NCI-H2227 treated with DMSO at 0.1 percent for 48 hours (cell line): ENCODE results near the gene RBPJL.

Experiments used
- DNase-seq: peaks from one replicate; lab custom pipeline; 2025; lab: John Stamatoyannopoulos, UW

The RBPJL gene, protein sequence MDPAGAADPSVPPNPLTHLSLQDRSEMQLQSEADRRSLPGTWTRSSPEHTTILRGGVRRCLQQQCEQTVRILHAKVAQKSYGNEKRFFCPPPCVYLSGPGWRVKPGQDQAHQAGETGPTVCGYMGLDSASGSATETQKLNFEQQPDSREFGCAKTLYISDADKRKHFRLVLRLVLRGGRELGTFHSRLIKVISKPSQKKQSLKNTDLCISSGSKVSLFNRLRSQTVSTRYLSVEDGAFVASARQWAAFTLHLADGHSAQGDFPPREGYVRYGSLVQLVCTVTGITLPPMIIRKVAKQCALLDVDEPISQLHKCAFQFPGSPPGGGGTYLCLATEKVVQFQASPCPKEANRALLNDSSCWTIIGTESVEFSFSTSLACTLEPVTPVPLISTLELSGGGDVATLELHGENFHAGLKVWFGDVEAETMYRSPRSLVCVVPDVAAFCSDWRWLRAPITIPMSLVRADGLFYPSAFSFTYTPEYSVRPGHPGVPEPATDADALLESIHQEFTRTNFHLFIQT

DNA sequence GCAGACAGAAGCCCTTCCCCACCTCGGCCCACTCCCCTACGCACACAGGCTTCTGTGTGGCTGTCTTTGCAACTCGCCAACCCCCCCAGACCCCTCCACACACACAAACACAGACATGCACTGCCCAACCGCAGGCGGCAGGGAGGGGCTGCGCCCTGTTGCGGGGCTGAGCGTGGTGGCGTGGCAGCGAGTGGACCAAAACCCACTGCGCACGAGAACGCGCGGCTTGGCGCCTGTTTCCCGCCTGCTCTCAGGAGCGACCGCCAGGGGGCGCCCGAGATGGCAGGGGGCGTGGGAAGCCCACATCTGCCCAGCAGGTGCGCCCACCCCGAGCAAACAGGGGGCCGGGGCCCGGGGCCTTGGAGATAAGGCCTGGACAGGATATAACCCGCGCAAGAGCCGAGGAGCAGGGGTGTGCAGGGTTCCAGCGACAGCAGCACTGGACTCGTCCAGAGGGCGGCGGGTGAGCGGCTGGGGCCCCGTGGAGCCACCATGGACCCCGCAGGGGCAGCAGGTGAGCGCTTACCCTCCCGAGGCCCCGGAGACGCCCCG, at the start of gene RBPJL:
TSS of gene RBPJL (plus strand) at position 410 of the 552 bp plus-strand sequence. CDS start at position 493, 83 bp downstream.
- no peak for DNase-seq

DNA sequence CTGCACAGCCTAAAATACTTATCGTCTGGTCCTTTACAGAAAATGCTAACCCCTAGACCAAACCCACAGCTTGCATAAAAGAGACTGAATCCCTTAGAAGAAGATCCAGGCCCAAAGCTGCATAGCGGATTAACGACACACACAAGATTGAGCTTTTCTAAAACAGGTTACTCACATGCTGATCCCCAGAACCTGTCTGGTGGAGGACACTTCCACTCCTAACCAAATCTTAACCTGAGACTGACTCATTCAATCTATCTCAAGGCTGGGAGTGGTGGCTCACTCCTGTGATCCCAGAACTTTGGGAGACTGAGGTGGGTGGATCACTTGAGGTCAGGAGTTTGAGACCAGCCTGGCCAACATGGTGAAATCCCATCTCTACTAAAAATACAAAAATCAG, 49.5 kb upstream of the RBPJL start:
- DNase-seq = no peak

DNA sequence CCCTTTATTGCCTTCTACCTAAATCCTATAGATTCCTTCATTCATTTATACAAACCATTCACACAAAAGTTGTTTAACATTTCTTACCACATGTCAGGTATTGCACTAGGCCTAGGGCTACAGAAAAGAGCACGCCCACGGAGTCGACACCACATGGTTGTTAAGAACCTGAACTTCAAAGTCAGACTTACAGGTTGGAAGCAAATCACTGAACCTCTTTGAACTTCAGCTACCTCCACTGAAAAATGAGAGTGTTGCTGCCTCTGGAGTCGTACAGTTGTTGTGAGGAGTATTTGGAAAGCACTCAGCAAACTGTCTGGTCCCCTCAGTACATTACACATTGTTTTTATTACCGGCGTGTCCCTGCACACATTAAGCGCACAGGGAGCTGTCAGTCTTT, 48.9 kb upstream of the RBPJL start:
- DNase-seq = no peak

DNA sequence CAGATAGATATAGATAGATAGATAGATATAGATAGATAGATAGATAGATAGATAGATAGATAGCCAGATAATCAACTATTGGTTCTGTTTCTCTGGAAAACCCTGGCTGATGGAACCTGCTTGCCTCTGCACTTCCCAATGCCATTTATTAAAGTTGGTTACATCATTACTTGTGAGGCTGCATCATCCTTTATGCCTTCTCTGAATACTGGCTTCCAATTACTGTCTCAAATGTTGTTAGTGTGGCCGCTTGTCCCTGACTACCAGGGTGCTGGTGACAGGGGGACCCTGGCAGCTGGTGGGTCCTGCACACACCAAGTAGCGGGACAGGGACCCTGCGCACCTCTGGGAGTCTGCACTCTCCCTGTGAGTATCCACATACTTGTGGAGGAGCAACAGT, 48.4 kb upstream of the RBPJL start:
- no peak for DNase-seq

DNA sequence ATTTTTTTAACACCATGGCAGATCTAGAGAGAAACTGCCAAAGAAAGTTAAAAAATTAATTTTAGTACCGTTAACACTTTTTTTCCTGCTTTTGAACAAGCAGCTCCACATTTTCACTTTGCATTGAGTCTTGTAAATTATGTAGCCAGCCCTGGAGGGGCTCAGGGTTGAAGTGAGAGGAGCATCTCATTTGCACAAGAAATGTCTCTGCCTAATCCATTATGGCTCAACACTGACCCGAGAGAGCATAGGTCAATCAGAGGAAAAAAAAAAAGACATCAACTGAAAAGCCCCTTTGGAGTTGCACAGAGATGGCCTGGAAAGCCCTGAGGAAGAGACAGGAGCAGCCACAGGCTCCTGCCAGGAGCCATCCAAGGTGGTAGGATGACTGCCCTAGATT, 48.0 kb upstream of the RBPJL start:
- no peak for DNase-seq

DNA sequence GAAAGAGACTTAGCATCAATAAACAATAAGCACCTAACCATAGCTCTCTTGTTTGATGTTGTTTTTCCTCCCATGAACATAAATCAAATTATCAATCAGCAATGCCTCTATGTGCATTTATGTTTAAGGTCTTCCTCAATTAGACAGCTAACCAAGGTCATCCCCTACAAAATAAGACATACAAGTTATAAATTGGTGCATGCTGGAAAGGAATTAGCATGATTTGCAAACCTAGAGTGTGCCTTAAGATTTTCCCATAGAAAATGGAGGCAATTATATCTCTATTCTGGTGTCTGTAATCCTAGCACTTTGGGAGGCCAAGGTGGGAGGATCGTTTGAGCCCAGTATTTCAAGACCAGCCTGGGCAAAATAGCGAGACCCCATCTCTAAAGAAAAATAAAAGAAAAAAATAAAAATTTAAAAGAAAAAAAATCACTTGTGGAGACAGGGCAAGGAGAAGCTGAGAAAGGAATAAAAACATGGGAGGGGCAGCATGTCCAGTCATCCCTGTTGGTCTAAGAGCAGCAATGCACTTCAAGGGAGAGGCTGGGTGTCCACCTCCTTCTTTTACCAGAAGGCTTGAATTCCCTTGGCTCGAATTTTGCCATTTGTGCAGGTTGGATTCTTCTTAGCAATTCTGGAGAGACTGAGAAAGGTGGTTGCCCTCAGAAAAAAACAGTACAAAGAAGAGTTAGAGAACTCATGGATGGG, 42.9 kb upstream of the RBPJL start:
- no peak for DNase-seq

DNA sequence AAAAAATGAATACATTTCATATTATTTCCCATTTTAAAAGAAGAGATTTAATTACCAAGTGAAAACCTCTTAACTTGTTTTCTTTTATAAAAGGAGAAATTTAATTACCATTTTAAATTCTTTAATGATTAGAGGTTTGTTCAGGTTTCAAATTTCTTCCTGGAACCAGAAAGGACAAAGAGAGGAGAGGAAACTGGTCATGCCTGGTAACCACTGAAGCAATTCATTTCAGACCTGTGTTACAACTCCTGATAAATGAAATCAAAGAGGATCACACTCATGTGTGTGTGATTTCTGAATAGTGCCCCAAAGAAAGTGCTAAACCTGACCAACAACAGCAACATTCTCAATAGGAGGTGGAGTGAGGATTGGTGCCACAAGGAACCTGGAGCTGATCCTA, 39.7 kb upstream of the RBPJL start:
- no peak for DNase-seq

DNA sequence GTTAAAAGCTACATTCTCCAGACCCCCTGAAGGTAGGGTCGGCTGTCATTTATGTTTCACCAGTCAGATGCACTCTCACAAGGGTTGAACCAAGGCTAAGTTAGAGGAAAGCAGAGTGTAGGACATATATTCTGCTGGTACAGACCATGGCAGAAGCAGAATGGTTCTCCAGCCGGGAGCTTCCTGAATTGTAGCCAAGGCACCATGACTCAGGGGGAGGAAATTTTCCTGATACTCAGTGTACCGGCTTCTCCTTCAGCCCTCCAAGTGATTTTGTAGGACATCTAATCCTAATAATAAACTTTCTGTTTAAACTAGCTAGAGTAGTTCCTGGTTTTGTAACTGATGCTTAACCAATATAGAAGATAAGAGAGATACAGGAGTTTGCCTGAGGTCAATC, 38.1 kb upstream of the RBPJL start:
- no peak for DNase-seq

DNA sequence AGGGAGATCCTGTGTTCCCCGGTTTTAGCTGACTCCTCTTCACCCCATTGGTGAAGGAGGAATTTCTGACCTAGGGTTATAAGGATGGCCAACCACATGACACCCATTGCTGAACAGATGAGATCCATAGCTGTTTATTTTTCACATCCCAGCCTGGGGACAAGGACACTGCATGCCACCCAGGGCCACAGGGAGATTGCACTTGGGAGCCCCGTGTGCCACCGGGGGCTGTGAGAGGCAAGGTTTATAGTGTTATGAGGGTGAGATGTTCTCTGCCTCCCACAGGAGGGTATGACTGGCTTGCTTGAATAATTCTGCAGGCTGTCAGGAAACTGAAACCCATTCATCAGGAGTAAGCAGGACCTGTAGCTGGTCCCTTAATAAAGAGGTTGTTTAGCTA, 37.6 kb upstream of the RBPJL start:
- no peak for DNase-seq

DNA sequence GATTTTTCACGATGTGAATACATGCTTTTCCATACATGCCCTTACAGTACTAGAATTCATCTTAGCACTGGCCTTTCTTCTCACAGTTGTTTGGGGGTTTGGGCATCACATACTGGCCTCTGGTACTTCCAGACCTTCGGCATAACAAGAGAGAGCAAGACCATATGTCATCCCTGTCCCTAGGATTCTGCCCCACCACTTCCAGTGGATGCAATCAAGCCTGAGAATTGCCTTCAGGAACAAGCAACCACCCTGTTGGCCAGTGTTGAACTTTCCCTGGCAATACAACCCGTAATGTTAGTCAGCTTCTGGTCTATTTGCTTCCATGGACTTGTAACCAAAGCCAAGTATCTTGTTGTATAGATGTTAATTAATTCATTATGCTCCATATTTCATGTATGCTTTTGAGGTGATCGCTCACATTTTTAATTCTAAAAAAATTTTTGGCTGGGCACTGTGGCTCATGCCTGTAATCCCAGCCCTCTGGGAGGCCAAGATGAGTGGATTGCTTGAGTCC, 36.8 kb upstream of the RBPJL start:
- DNase-seq = no peak

DNA sequence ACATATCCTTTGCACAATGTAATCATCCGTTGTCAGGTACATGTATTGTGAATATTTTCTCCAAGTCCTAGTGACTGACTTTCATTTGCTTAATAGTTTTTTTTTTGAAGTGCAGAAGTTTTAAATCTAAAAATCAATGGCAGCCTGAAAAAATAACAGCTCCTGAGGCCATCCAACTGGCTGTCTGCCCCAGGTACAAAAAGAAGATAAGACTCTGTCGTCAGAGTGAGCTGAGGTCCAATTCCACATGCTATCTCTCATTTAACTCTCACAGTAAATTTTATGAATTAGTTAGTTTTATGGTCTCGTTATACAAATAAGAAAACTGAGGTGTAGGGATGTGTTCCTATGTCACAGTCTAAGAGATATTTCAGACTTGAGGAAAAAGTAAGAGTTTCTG, 31.3 kb upstream of the RBPJL start:
- DNase-seq = no peak

DNA sequence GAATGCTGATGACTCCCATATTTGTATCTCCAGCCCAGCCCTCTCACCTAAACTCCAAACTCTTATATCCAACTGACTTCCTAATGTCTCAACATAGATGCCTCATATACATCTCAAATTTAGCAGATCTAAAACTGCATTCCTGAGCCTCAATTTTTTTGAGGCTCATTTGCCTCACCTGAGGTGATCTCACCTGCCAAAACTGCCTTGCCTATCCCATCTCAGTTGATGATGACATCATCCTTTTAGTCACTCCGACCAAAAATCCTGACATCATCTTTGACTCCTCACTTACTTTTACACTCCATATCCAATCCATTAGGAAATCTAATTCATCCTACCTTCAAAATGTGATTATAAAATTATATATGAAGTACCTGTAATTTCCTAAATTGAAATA, 26.6 kb upstream of the RBPJL start:
- no peak for DNase-seq

DNA sequence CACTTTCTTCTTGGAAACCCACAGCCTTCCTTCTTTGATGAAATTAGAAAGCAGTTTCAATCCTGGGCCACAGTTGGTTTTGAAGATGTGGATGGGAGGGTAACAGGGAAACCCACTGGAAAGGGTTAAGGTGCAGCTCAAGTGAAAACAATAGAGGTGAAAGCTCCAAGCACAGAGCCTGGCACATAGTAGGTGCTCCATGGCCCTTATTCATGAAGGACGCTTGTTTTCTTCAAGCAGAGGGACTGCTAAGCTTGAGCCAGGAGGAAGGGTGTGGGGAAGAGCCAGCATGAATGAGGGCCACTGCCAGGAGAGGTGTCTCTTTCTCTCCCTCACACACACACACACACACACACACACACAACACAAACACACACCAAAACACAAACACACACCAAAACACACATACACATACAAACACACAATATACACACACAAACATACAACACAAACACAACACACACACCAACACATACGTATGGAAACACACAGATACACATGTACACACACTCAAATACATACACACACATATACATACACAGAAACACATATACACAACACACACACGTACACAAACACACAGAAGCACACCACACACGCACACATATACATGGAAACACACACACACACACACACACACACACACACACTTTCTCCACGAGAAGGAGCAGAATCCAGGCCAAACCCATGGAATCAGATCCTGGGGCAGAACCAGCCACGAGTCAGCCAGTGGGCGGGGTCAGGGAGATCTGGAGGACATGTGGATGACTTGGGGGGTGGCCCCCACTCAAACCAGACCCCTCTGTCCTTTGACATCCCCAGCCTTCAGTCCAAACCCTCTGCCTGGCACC, 23.7 kb upstream of the RBPJL start:
- DNase-seq = no peak

DNA sequence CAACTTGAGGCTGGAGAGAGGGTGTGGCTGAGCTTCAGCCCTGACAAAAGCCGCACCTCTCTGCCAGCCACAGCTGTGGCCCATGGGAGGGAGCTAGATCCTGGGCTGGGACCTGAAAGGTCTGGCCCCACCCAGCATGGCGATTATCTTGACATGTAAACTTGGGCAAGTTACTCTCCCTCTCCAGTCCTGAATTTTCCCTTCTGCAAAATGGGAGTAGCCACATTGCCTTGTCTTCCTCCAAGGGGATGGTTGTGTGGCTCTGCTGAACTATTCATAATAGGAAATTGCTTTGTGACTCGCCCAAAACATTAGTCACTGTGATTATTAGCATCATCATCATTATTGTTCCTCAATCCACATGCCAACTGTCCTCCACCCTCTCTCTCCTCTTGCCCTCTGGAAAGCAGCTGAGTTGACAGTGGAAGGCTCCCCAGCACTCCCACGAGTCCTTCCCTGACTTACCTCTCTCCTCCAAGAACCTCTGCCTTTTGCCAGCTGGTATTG, 23.0 kb upstream of the RBPJL start:
- DNase-seq = no peak

DNA sequence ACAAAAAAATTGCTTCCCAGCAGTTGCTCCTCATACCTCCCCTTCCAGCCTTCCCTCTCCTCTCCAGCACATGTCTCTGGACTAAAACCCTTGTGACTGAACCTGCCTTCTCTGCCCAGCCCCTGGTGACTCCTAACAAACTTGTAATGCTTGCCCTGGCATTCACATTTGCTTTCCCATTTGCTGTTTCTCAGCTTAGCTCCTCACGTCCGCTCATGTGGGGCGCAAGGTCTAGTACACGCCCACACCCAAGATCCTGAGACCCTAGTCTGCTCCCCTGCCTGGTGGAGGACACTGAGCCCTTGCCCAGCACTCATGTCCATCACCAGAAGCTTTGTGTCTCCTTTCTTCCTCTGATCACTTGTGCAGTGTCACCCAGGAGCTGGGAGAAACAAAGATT, 18.3 kb upstream of the RBPJL start:
- DNase-seq = no peak

DNA sequence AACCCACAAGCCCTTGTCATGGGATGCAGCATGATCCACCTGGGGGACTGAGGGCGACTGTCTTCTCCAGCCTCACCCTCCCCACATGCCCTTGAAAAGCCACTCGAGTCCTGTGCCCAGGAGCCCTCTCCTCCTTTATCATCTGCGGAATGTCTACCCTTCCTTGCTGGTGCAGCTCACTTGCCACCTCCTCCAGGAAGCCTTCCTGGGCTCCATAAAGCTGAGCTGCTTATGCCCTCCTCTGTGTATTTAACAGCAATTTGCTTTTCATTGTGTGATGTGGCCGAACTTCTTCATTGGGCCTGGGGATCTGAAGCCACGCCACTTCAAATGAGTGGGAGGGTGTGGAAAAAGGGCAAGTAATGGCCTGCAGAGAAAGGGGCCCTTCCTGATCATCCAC, 17.8 kb upstream of the RBPJL start:
- DNase-seq = no peak

DNA sequence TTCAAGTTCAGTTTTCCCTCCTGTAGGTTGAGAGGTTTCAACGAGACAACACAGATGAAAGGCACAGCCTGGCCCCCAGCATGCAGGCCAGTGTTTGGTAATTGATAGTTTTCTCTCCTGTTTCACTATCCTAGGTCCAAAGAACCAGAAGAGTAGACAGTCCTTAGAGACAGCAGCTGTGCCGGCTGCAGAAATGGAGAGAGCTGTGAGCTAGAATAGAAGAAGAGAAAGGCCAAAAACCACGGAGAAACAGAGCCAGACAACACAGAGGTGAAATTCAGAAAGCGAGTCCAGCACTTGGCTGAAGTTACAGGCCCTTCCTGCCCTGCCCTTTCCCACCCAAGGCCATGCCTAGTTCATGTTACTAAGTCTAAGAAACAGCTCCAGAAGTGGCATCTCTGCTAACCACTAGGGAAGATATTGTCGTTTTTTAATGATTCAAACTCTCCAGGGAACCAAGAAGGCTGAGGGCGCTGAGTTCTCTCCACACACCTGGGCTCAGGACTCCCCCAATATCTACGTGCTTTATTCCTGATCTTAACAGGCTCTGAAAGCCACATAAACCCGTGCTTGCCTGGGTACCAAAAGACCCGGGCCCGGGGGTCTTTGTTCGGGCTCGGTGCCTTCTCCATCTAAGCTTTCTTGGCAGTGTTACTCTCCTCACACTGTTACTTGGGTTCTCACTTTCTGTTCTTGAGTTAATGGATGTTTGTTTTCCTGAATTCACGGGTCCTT, 16.5 kb upstream of the RBPJL start:
- no peak for DNase-seq

DNA sequence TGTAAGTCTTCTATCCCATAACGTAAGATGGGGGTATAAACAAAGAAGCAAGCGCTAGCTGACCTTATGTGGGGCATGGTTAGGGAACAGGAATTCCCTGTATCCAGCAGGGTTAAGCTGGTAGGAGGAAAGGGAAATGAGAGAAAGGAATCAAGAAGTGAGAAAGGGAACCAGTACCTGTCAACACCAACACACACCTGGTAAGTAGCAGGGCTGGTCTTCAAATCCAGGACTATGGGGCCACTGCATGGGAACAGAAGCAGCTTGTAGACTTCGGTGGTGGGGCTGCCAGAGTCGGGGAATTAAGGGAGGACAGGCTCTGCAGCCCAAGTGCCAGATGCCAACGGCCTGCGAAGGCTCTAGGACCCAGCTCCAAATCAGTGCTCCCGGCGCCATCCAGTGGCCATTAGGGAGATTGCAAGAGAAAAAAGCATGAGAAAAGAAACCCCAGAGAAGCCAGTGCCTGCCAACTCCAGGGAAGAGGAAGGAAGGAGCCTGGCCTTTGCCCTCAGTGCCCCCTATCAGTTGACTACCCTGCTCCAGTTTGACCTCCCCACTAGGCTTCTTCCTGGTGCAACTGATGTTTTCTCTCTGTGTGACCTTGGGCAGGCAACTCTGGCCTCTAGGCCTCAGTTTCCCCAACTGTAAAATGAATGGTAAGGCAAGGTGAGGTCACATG, 15.8 kb upstream of the RBPJL start:
- peak; percentile 73 for DNase-seq

DNA sequence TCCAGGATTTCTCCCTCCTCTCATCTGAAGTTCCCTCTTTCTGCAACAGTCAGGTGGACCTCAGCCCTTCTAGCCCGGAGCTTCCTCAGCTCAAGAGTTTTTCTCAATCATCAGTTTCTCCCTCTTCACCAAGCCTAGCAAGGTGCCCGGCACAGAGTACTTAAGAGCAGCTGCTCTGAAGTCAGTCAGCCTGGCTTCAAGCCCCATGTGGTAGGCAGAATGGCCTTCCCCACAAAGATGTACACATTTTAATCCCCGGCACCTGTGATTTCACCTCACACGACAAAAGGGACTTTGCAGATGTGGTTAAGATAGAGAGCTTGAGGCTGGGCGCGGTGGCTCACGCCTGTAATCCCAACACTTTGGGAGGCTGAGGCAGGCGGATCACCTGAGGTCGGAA, 15.1 kb upstream of the RBPJL start:
- no peak for DNase-seq

DNA sequence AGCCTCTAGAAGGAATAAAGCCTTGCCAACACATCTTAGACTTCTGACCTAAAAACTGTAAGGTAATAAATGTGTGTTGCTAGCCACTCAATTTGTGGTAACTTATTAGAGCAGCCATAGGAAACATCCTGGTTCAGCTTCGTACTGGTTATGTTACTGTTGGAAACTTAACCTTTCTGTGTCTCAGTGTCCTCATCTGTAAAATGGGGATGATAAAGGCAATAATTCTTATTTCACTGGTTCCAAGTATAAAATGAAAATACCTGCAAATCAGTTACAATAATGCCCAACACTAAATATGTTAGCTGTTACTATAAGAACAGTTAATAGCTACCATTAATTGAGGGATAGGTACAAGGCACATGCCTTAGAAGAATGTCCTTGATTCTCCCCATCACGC, 14.3 kb upstream of the RBPJL start:
- DNase-seq = no peak
